GM21360 (cell line): ENCODE measurements around the gene LENG1.

Source experiments
- ATAC-seq: cut with Tn5 transposase; IDR thresholded peaks from one replicate; pipeline ENCODE4 v1.9.1; 2021; ENCODE audit warnings: mild to moderate bottlenecking, moderate library complexity; ENCODE audit not compliant: unreplicated experiment

The LENG1 gene

GRCh38 chr19:54165222-54165621 is 5.7 kb upstream of the LENG1 start:
- ATAC-seq = no peak

DNA sequence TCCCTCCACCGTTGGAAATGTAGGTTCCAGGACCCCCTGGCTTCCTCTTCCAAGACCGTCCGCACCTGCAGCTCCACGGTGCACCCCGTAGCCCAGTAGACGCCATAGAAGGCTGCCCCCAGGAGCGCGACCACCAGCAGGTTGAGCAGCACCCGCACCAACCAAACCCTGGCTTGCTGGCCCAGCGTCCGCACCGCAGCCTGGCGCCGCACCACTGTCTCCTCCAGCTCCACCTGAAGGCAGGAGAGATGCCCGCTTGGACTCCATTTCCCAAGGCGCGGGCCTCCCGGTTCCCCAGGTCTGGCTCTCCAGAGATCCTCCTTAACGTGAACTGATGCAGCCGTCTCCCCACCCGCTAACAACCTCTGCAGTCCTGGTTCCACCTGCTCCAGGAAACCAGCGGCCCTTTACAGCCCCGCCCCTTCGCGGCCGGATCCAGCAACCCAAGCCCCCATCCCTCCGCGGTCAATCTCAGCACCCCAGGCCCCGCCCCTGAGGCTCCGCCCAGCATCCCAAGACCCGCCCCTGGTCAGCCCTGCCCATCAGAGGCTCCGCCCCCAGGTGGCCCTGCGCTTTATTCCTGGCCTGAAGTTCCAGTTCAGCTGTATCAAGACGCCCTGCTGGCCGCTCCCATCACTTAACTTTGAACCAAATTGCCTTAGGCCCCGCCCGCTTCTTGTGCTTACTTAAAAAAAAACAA is 5.0 kb upstream of the LENG1 start:
- ATAC-seq = no peak

GRCh38 chr19:54162884-54163283 is 3.4 kb upstream of the LENG1 start:
- no peak for ATAC-seq

- no peak for ATAC-seq
Measured at GRCh38 chr19:54162241-54162805, 2.8 kb upstream of the LENG1 start.

DNA sequence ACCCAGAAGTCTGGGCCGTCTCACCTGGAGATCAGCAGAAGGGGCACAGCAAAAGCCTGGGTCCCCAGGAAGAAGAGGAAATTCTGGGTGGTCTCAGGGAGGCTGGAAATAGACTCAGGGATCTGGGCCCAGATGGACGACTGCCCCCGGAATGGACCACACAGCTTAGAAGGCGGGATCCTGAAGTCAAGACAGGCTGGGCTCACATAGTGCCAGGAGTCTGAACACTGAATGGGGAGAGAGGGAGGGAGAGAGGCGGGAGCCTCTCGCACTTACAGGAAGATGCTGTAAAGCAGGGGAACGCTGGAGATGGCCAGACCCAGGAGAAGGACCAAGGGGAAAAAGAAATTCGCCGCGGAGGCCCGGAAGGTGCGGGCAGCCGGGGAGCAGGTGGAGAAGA is 1.3 kb upstream of the LENG1 start:
- ATAC-seq = no peak

GRCh38 chr19:54160182-54160811 is 776 bp upstream of the LENG1 start:
- no peak for ATAC-seq

GRCh38 chr19:54158812-54159351 is 639 bp downstream of the LENG1 start:
- ATAC-seq = no peak

- ATAC-seq = no peak
Measured at GRCh38 chr19:54156953-54157352, 2.6 kb downstream of the LENG1 start.

GRCh38 chr19:54156490-54156889 is 3.0 kb downstream of the LENG1 start:
- no peak for ATAC-seq

- ATAC-seq = no peak
Measured at GRCh38 chr19:54155694-54156093, 3.8 kb downstream of the LENG1 start.

GRCh38 chr19:54154603-54155345 is 4.7 kb downstream of the LENG1 start:
- ATAC-seq = no peak

DNA sequence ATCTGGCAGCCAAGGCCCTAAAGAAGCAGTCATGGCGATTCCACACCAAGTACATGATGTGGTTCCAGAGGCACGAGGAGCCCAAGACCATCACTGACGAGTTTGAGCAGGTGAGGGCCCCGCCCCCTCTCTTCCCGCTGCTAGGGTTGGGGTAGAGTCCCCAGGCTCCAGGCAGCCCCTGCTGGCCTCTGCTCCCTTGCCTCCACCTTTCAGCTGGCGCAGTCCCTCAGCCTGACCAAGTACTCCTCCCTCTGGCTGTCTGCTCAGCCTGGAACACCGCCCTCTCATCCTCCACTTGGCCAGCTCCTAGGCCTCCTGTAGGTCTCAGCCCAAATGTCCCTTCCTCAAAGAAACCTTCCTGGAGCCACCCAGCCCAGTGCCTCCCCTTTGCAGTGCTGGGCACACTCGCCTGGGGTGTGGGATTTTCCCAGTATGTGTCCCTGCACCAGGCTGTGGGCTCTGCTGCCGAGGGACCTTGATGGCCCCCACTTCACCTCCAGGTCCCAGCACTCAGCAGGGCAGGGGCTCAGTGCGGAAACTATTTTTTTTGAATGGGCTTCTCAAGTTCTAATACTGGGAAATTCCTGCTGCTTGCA is 5.7 kb downstream of the LENG1 start:
- no peak for ATAC-seq

- ATAC-seq = no peak
Measured at GRCh38 chr19:54152878-54153524, 6.5 kb downstream of the LENG1 start.

DNA sequence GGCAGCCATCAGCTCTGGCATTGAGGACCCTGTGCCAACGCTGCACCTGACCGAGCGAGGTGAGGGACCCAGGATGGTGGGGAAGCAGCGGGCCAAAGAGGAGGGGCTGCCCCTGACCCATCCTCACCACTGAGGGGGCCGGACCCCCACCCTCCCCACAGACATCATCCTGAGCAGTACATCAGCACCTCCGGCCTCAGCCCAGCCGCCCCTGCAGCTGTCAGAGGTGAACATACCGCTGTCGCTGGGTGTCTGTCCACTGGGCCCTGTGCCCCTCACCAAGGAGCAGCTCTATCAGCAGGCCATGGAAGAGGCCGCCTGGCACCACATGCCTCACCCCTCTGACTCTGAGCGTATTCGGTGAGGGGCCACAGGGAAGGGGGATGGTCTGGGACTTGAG is 7.3 kb downstream of the LENG1 start:
- no peak for ATAC-seq

DNA sequence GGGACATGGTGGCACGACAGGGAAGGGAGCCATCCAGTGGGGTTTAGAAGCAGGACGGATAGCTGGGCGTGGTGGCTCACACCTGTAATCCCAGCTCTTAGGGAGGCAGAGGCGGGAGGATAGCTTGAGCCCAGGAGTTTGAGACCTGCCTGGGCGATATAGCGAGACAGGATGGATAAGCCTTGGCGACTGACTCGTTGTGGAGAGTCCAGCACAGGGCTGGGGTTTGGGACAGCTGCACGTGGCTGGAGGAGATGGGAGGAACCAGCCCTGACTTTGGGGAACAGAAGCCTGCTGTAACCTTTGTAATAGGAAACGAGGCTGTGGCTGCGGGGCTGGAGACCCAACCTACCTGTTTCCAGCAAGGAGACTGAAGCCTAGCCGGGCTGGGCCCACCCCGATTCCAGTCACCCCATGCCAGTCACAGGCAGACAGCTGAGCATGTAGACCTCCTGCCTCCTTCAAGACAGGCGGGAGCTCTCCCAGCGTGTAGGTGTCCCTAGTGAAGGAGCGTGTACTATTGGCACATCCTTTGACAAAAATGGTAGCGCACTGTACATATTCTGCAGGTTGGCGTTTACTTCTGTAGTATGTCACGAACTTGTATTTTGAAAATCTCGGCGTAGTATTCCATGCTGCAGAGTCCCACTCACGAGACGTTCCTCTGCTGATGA is 8.0 kb downstream of the LENG1 start:
- no peak for ATAC-seq

DNA sequence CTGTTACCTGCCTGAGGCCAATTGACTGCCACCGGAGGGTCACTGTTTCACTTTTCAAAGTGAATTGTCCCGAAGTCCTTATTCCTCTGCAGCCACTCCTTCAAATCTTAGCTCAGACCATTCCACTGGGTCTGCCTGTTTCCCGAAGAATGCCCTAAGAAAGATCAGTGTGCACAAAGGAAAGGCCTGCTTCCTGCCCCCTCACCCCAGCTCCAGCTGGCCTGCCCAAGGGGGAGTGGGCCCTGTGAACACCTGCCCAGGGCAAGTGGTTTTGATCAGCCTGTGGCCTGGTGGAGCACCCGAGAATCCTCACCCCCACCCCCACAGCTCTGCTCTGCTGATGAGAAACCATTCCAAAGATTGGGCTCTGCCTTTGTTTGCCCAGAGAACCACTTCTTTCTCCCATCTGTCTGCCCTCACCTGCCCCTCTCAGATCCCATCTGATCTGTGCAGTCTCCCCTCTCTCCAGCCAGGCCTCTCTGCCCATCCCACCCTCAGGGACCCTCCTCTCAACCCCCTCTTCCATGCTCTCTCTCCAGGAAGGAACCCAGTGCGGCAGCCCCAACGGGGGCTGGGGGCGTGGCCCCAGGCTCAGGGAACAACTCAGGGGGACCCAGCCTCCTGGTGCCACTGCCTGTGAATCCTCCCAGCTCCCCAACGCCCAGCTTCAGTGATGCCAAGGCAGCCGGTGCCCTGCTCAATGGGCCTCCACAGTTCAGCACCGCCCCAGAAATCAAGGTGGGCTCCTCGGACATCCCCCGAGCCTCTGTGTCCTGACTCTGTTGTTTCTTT is 10.3 kb downstream of the LENG1 start:
- no peak for ATAC-seq

DNA sequence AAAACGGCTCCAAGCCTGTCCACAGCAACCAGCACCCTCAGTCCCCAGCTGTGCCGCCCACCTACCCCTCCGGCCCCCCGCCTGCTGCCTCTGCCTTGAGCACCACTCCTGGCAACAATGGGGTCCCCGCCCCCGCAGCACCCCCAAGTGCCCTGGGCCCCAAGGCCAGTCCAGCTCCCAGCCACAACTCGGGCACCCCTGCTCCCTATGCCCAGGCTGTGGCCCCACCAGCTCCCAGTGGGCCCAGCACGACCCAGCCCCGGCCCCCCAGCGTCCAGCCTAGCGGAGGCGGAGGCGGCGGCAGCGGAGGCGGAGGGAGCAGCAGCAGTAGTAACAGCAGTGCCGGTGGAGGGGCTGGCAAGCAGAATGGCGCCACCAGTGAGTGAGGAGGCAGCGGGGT is 11.4 kb downstream of the LENG1 start:
- no peak for ATAC-seq

DNA sequence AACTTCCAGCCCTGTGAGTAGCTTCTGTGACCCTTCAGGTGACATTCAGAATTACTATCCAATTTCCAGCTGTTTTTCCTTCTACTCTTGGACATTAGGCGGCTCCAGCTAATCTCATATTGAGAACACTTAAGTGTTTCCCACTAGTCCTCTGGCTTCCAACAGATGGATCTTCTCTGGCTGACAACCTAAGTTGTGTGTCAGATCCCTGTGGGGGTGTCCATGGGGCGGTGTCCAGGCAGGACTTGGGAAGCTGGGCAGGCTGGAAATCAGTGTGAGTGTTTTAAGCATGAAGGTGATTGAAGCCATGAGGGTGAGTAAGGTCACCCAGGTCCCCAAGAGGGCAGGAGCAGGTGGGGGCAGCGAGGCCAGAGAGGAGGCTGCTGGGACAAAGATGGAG is 11.8 kb downstream of the LENG1 start:
- no peak for ATAC-seq

- no peak for ATAC-seq
Measured at GRCh38 chr19:54145541-54146158, 13.9 kb downstream of the LENG1 start.
